ENCODE measurements around the gene THAP3. TPM values are rescaled to one million over a fixed set of nuclear protein-coding genes. Genes with fewer than 3 reads are reported as not detected.
A peak's percentile ranks its signal among the peaks of the same experiment; 100 is the strongest.

The THAP3 gene
- total and polyA plus RNA-seq, 9 of the 15 experiments (the other 6 are each of a cell fraction or from before 2014, with no cell fraction given): 1.9 to 31.2 (median 18.2) TPM

GRCh38 chr1:6603238-6603914 is 21.3 kb upstream of the THAP3 start (continued):
- TF ChIP-seq USF2 (CRISPR knock-in tag; IDR thresholded peaks at IDR 0.05) (no peak), POLR2G (IDR thresholded peaks at IDR 0.05; ENCODE audit: low read depth, low read length) (peak; percentile 60; the same call in 1 of the 2 replicates), TEAD2 (tag; IDR thresholded peaks at IDR 0.05) (0 out of 2 replicates have a peak, but pooled peaks have one; percentile 35), ETS1 (conservative IDR thresholded peaks at IDR 0.05; ENCODE audit: control insufficient read depth, low read depth, low read length) (0 out of 2 replicates have a peak, but pooled peaks have one; percentile 16), E2F6 (IDR thresholded peaks at IDR 0.05; ENCODE audit: borderline replicate concordance in 1 of 2, extremely low read depth in 1 of 2, insufficient read depth in 1 of 2, insufficient read length in 1 of 2, low read depth in 1 of 2, low read length in 1 of 2, poor library complexity in 1 of 2, severe bottlenecking in 1 of 2) (peak in 1 of 2 experiments; percentile 35), ATF1 (CRISPR knock-in tag; IDR thresholded peaks at IDR 0.05) (no peak), ATF1 (tag; IDR thresholded peaks at IDR 0.05) (peak; percentile 83), ATF6 (CRISPR knock-in tag; IDR thresholded peaks at IDR 0.05) (no peak), PPARD (CRISPR knock-in tag; IDR thresholded peaks at IDR 0.05) (no peak), ZNF318 (IDR thresholded peaks at IDR 0.05; ENCODE audit: borderline replicate concordance in 1 of 2, low read depth in 1 of 2) (0 out of 4 replicates have a peak, but pooled peaks of 1 of the 2 experiments have one; percentile 15), ATF7 (IDR thresholded peaks at IDR 0.05) (peak; percentile 64; the same call in 1 of the 2 replicates)

Measured in K562 (cell line).